ENCODE measurements around the gene GPR176.

DNA sequence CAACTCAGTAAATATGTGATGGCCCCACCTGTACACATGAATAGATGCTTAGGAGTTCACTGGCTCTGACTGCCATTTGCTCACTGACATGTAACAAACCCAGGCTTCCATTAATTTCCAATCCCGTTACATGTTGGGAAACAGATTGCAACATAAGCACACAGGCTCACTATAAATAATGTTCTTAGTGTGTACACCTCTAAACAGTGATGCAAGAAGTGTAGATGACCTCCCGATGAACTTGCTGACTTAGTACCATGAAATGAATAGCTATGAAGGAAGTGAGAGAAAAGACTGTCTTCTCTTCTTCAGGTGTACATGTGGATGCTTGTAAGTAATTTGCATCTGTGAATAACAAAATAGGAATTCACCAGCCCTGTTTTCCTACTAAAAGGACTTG is 116.0 kb downstream of the GPR176 start:
- TF ChIP-seq, protein P1, sequence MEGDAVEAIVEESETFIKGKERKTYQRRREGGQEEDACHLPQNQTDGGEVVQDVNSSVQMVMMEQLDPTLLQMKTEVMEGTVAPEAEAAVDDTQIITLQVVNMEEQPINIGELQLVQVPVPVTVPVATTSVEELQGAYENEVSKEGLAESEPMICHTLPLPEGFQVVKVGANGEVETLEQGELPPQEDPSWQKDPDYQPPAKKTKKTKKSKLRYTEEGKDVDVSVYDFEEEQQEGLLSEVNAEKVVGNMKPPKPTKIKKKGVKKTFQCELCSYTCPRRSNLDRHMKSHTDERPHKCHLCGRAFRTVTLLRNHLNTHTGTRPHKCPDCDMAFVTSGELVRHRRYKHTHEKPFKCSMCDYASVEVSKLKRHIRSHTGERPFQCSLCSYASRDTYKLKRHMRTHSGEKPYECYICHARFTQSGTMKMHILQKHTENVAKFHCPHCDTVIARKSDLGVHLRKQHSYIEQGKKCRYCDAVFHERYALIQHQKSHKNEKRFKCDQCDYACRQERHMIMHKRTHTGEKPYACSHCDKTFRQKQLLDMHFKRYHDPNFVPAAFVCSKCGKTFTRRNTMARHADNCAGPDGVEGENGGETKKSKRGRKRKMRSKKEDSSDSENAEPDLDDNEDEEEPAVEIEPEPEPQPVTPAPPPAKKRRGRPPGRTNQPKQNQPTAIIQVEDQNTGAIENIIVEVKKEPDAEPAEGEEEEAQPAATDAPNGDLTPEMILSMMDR (conservative IDR thresholded peaks at IDR 0.05) = no peak
- TF ChIP-seq ZFX (IDR thresholded peaks at IDR 0.05) = no peak
